Retinal pigment epithelial cell (primary cell): ENCODE data around the gene ST6GALNAC6.

ENCODE experiments used
- DNase-seq: peaks from one replicate; pipeline ENCODE4 v3.0.0-alpha.2; 2010; ENCODE audit warnings: low read depth
- H3K4me3 ChIP-seq: 2 replicates; pipeline ENCODE4 v1.5.1; 2011; ENCODE audit warnings: mild to moderate bottlenecking, low read length, control low read depth, moderate library complexity
- CTCF ChIP-seq: conservative IDR thresholded peaks from 2 replicates; pipeline ENCODE4 v1.5.1; 2011; ENCODE audit warnings: low read depth, low read length, control low read depth, inconsistent platforms

Gene ST6GALNAC6

GRCh38 chr9:127915325-127915752 is 15.9 kb upstream of the ST6GALNAC6 start:
- TF ChIP-seq CTCF: no peak
- H3K4me3 ChIP-seq: no peak overlapping the region
- no peak for DNase-seq

GRCh38 chr9:127913682-127914081 is 14.3 kb upstream of the ST6GALNAC6 start:
- TF ChIP-seq CTCF: no peak
- DNase-seq: no peak
- H3K4me3 ChIP-seq: no peak overlapping the region

GRCh38 chr9:127912882-127913281 is 13.5 kb upstream of the ST6GALNAC6 start:
- no peak overlapping the region for H3K4me3 ChIP-seq
- DNase-seq: no peak
- TF ChIP-seq CTCF: no peak

GRCh38 chr9:127912296-127912695 is 12.9 kb upstream of the ST6GALNAC6 start:
- DNase-seq: no peak
- TF ChIP-seq CTCF: no peak
- H3K4me3 ChIP-seq: no peak overlapping the region

- TF ChIP-seq CTCF: peak; percentile 20
- no peak overlapping the region for H3K4me3 ChIP-seq
- DNase-seq: no peak
Measured at GRCh38 chr9:127910613-127911205, 11.3 kb upstream of the ST6GALNAC6 start.

GRCh38 chr9:127909839-127910273 is 10.5 kb upstream of the ST6GALNAC6 start:
- H3K4me3 ChIP-seq: no peak overlapping the region
- no peak for DNase-seq

More at GRCh38 chr9:127909839-127910273, 10.5 kb upstream of the ST6GALNAC6 start:
- TF ChIP-seq CTCF: no peak
